Neural cell (in vitro differentiated cells): ENCODE measurements around the gene OSBPL8.

ENCODE experiments used
- EP300 ChIP-seq: fragments of 450-650 bp; conservative IDR thresholded peaks from 2 replicates; pipeline ENCODE4 v1.6.1; 2014; ENCODE audit warnings: antibody characterized with exemption, mild to moderate bottlenecking, moderate library complexity; ENCODE audit not compliant: poor library complexity, severe bottlenecking
- EZH2 ChIP-seq: fragments of 200-600, 300-800 bp; shearing (Covaris generic), sonication (generic); IDR thresholded peaks from 2 replicates; pipeline ENCODE4 v1.6.1; 2014; ENCODE audit warnings: antibody characterized with exemption, low read length, borderline replicate concordance, mild to moderate bottlenecking; ENCODE audit not compliant: insufficient read depth, poor library complexity, severe bottlenecking
- MXI1 ChIP-seq: fragments of 450-650 bp; conservative IDR thresholded peaks from 2 replicates; pipeline ENCODE4 v1.6.1; 2014; ENCODE audit warnings: antibody characterized with exemption, mild to moderate bottlenecking; ENCODE audit not compliant: poor library complexity, severe bottlenecking
- POLR2AphosphoS5 ChIP-seq: IDR thresholded peaks from 2 replicates; pipeline ENCODE4 v1.6.1; 2012
- RAD21 ChIP-seq: fragments of 450-650 bp; conservative IDR thresholded peaks from 2 replicates; pipeline ENCODE4 v1.6.1; 2014; ENCODE audit warnings: antibody characterized with exemption, mild to moderate bottlenecking, moderate library complexity
- SMC3 ChIP-seq: fragments of 450-650 bp; conservative IDR thresholded peaks from 2 replicates; pipeline ENCODE4 v1.6.1; 2014; ENCODE audit warnings: antibody characterized with exemption, mild to moderate bottlenecking, moderate library complexity; ENCODE audit not compliant: poor library complexity
- TAF1 ChIP-seq: IDR thresholded peaks from 2 replicates; pipeline ENCODE4 v1.6.1; 2012; ENCODE audit warnings: low read depth
- TF ChIP-seq, protein P1 (sequence below): IDR thresholded peaks from 2 replicates; pipeline ENCODE4 v1.6.1; 2012; ENCODE audit warnings: borderline replicate concordance
- TF ChIP-seq, protein P2 (sequence below): fragments of 450-650 bp; IDR thresholded peaks from 2 replicates; pipeline ENCODE4 v1.5.1; 2014; ENCODE audit warnings: antibody characterized with exemption, mild to moderate bottlenecking, moderate library complexity; ENCODE audit not compliant: poor library complexity, severe bottlenecking

- no peak for TF ChIP-seq SMC3
- no peak for TF ChIP-seq EZH2
- TF ChIP-seq, protein P1, sequence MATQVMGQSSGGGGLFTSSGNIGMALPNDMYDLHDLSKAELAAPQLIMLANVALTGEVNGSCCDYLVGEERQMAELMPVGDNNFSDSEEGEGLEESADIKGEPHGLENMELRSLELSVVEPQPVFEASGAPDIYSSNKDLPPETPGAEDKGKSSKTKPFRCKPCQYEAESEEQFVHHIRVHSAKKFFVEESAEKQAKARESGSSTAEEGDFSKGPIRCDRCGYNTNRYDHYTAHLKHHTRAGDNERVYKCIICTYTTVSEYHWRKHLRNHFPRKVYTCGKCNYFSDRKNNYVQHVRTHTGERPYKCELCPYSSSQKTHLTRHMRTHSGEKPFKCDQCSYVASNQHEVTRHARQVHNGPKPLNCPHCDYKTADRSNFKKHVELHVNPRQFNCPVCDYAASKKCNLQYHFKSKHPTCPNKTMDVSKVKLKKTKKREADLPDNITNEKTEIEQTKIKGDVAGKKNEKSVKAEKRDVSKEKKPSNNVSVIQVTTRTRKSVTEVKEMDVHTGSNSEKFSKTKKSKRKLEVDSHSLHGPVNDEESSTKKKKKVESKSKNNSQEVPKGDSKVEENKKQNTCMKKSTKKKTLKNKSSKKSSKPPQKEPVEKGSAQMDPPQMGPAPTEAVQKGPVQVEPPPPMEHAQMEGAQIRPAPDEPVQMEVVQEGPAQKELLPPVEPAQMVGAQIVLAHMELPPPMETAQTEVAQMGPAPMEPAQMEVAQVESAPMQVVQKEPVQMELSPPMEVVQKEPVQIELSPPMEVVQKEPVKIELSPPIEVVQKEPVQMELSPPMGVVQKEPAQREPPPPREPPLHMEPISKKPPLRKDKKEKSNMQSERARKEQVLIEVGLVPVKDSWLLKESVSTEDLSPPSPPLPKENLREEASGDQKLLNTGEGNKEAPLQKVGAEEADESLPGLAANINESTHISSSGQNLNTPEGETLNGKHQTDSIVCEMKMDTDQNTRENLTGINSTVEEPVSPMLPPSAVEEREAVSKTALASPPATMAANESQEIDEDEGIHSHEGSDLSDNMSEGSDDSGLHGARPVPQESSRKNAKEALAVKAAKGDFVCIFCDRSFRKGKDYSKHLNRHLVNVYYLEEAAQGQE = no peak
- TF ChIP-seq, protein P2, sequence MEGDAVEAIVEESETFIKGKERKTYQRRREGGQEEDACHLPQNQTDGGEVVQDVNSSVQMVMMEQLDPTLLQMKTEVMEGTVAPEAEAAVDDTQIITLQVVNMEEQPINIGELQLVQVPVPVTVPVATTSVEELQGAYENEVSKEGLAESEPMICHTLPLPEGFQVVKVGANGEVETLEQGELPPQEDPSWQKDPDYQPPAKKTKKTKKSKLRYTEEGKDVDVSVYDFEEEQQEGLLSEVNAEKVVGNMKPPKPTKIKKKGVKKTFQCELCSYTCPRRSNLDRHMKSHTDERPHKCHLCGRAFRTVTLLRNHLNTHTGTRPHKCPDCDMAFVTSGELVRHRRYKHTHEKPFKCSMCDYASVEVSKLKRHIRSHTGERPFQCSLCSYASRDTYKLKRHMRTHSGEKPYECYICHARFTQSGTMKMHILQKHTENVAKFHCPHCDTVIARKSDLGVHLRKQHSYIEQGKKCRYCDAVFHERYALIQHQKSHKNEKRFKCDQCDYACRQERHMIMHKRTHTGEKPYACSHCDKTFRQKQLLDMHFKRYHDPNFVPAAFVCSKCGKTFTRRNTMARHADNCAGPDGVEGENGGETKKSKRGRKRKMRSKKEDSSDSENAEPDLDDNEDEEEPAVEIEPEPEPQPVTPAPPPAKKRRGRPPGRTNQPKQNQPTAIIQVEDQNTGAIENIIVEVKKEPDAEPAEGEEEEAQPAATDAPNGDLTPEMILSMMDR = no peak
- no peak for TF ChIP-seq POLR2AphosphoS5
- no peak for TF ChIP-seq EP300
- TF ChIP-seq TAF1 = no peak
- no peak for TF ChIP-seq MXI1
- no peak for TF ChIP-seq RAD21
Observed at GRCh38 chr12:76533331-76533730, 26.2 kb downstream of the OSBPL8 start.
